BLaER1 treated with 17β-estradiol and CSF1 and Interleukin-3, amounts not matched to agents 10 nM and 100 nM (cell line): ENCODE results near the gene HLA-B.

Experiments
- H3K27ac ChIP-seq, 11 experiments: shearing (Covaris generic); formaldehyde crosslinking; 2 replicates each; pipeline ENCODE4 v1.8.1; 2022
- H3K27me3 ChIP-seq, 11 experiments: shearing (Covaris generic); formaldehyde crosslinking; 2 replicates each; pipeline ENCODE4 v1.8.1; 2022
- H3K36me3 ChIP-seq, 11 experiments: shearing (Covaris generic); formaldehyde crosslinking; 2 replicates each; pipeline ENCODE4 v1.8.1; 2022
- H3K4me1 ChIP-seq, 10 experiments: shearing (Covaris generic); formaldehyde crosslinking; 2 replicates each; pipeline ENCODE4 v1.8.1; 2022
- H3K4me2 ChIP-seq, 11 experiments: shearing (Covaris generic); formaldehyde crosslinking; 2 replicates each; pipeline ENCODE4 v1.8.1; 2022
- H3K4me3 ChIP-seq, 10 experiments: shearing (Covaris generic); formaldehyde crosslinking; 2 replicates each; pipeline ENCODE4 v1.8.1; 2022
- H3K9ac ChIP-seq, 11 experiments: shearing (Covaris generic); formaldehyde crosslinking; 2 replicates each; pipeline ENCODE4 v1.8.1; 2022
- H3K9me3 ChIP-seq, 11 experiments: shearing (Covaris generic); formaldehyde crosslinking; replicated peaks in 1 of 11; 2 replicates each; pipeline ENCODE4 v1.8.1; 2022
- H4K20me1 ChIP-seq, 11 experiments: shearing (Covaris generic); formaldehyde crosslinking; 2 replicates each; pipeline ENCODE4 v1.8.1; 2022
- Cebpa-rat ChIP-seq, 11 experiments: shearing (Covaris generic); IDR thresholded peaks; 2 replicates each; pipeline ENCODE4 v1.8.1; 2022

HLA-B gene

GRCh38 chr6:31307669-31308049 is 49.3 kb downstream of the HLA-B start:
- no peak for TF ChIP-seq Cebpa-rat (IDR thresholded peaks at IDR 0.05)
- H3K9me3 ChIP-seq: peaks cover 14 to 19% (median 17%) of the 10 kb centered on the region in 11 experiments; a peak in 21 of 22 replicates
- H3K4me3 ChIP-seq: no peak overlapping the region
- no peaks in the 10 kb centered on the region for H3K36me3 ChIP-seq
- H3K4me2 ChIP-seq: no peak overlapping the region
- H3K27ac ChIP-seq: no peak overlapping the region
- peaks cover 18 to 25% (median 21%) of the 10 kb centered on the region in 11 experiments for H3K27me3 ChIP-seq
- H4K20me1 ChIP-seq: no peaks in the 10 kb centered on the region
- no peaks in the 10 kb centered on the region for H3K4me1 ChIP-seq
- H3K9ac ChIP-seq: no peak overlapping the region

DNA sequence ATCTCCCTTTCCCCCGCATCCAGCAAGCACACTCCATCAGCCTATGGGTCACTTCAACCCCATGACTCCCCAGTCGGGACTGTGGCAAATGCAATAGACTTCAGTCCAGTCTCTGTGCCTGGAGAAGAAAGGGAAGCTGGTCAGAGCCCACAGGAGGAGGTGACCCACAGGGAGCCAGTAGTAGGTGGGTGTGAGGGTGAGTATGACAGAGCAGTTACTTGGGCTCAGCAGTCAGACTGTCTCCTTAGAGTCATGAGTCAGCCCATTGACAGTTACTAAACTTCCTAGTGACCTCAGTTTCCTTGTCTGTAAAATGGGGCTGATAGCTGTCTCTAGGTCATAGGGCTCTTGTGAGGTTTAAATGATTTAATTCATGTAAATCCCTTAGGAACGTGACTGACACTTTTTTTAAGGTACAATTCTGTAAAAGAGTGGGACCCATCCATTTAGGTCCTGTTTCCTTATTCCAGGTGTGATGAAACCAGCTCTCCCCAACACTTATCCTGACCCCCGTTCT is 51.2 kb downstream of the HLA-B start:
- Histone ChIP-seq H3K9me3 (peaks cover 14 to 19% (median 17%) of the 10 kb centered on the region in 11 experiments; a peak in 21 of 22 replicates), H3K4me1 (no peaks in the 10 kb centered on the region), H3K36me3 (no peaks in the 10 kb centered on the region), H3K4me3 (no peak overlapping the region), H4K20me1 (no peaks in the 10 kb centered on the region), H3K9ac (no peak overlapping the region), H3K4me2 (no peak overlapping the region), H3K27ac (no peak overlapping the region), H3K27me3 (peaks cover 18 to 25% (median 21%) of the 10 kb centered on the region in 11 experiments)
- TF ChIP-seq Cebpa-rat (IDR thresholded peaks at IDR 0.05): no peak

DNA sequence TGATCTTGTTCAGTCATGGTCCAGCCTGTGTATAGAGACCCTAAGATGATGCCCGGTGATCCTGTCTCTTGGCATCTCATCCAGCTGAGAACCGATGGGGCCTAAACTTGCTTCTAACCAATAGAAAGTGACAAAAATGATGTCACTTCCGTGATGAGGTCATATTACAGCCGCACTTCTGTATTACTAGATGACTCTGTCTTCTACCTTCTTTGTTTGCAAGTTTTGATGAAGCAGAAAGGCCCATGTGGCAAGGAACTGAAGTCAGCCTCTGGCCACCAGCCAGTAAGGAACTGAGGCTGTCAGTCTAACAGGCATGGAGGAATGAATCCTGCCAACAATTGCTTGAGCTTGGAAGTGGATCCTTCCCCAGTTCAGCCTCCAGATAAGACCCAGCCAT is 52.3 kb downstream of the HLA-B start:
- peaks cover 14 to 19% (median 17%) of the 10 kb centered on the region in 11 experiments; a peak in 21 of 22 replicates for H3K9me3 ChIP-seq
- no peak for TF ChIP-seq Cebpa-rat (IDR thresholded peaks at IDR 0.05)
- no peak overlapping the region for H3K9ac ChIP-seq
- peaks cover 18 to 22% (median 21%) of the 10 kb centered on the region in 11 experiments for H3K27me3 ChIP-seq
- H4K20me1 ChIP-seq: no peaks in the 10 kb centered on the region
- no peak overlapping the region for H3K27ac ChIP-seq
- no peaks in the 10 kb centered on the region for H3K36me3 ChIP-seq
- no peak overlapping the region for H3K4me2 ChIP-seq
- H3K4me1 ChIP-seq: no peaks in the 10 kb centered on the region
- no peak overlapping the region for H3K4me3 ChIP-seq
